Glomerular visceral epithelial cell (primary cell): ENCODE results near the gene PKD2.
"Not testable (repeated sequence)": the region's sequence is repeated elsewhere in the genome, so short reads cannot be mapped to it uniquely, and the experiment has no call there.

ENCODE experiments used
- DNase-seq: peaks from one replicate; pipeline ENCODE4 v3.0.0-alpha.2; 2016; ENCODE audit errors: extremely low spot score

The PKD2 gene

DNA sequence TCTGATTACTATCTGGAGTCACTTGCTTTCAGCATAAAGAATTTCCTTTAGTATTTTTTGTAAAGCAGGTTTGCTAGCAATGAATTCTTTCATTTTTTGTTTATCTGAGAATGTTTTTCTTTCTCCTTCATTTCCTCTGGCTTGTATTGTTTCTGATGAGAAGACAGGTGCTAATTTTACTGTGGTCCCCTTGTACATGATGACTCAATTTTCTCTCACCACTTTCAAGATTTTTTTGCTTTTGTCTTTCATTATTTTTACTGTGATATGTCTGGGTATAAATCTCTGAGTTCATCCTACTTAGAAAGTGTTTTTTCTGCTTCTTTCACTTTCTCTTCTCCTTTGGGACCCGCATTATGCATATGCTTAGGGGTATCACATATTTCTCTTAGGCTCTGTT lies 62.6 kb downstream of the PKD2 start:
- DNase-seq, result no peak

- no peak for DNase-seq
Observed at GRCh38 chr4:88075336-88075735, 67.9 kb downstream of the PKD2 start.

DNA sequence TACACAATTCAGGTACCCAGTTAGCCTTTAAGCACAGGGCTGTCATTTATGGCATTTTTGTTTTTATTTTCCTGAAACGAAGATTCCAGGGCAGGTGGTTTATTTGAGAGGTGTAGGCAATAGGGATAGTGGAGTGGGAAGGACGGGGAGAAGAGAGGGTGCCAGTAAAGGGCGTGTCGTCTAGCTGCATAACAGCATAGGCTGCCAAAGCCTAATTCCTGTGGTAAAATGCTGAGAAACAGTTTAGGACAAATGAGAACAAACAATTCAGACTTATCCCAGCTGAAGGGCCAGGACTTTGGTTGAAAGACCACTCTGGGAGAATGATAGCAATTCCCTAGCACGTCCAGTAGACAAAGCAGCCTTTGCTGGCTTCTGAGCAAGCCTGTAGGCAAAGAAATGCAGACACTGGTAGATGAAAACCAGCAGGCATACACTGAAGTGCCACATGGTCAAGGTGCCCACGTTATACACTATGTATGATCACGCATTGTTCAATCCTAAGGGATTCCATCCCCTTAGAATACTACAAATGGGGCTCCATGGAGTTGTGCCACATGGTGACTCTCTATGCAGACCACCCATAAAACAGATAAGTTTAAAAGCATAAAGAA lies 70.6 kb downstream of the PKD2 start:
- DNase-seq, result no peak

- no peak for DNase-seq
Observed at GRCh38 chr4:88078579-88078978, 71.1 kb downstream of the PKD2 start.

DNA sequence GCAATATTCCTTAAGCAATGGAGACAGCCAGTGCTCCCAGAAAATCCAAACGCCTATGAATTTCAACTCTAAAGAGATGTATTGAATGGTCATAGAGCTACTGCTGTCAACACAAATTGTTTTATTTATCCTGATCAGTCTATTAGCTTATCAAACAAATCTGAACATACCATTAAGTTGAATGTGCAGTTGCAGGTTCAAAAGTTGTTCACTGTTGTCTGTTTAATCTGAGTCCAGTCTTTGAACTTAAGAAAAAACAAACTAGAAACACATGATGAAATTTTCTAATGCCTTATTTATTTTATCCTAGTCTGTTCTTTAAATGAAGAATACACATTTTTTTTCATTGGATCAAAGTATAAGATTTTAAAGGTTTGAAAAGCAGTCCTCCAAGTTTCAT lies 73.2 kb downstream of the PKD2 start:
- DNase-seq, result no peak

DNA sequence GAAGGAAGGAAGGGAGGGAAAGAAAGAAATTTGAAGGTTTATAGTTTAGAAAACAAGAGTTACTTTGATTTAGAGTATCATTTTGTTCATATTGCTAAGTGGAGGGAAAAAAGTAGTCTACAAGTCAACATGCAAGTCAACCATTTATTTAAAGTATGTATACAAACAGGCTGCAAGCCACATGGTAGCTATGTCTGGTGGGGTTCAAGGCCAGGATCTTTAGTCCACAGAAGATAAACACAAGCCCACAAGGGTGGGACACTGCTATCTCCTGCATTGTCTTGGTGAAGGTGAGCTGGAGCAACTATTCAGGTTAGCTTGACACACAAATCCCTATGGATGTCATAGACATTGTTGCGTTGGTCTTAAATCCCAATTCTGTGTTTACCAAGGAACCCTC lies 79.6 kb downstream of the PKD2 start:
- no peak for DNase-seq

- DNase-seq, result no peak
Observed at GRCh38 chr4:88090898-88091297, 83.5 kb downstream of the PKD2 start.

- DNase-seq, result no peak
Observed at GRCh38 chr4:88091378-88091777, 83.9 kb downstream of the PKD2 start.

DNA sequence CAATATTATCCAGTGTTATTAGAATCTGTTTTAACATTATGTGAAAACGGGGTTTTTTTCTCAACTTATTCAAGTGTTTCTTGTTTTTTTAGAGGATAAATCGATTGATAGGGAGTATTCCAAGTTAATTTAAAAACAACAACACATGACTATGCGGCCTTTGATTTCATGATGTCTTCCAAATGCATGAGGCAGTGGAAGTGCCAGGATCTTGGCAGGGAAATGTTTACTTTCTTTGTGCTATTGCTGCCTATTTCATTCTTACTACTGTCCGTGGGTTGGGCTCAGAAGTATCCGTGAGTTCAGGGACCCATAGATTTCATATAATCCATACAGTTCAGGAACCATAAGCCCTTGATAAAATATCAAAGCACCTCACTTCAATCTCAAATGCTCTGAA lies 86.4 kb downstream of the PKD2 start:
- DNase-seq, result no peak

DNA sequence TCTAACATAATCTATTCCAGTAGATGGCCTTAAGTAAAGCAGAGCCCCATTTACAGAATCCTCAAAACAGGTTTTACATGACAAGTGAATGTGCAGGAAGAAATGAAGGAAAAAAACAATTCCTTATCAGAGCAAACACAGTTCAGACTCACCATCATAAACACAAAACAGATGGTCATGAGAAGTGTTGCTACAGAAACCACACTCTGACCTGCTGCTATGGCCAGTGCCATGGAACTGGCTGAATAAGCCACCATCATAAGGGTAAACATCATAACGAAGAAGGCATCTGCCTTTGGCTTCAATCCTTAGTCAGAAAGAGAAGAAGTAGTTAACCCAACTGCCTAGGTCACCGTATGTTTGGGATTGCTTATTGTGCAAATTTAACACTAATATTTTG lies 89.9 kb downstream of the PKD2 start:
- DNase-seq, result no peak

DNA sequence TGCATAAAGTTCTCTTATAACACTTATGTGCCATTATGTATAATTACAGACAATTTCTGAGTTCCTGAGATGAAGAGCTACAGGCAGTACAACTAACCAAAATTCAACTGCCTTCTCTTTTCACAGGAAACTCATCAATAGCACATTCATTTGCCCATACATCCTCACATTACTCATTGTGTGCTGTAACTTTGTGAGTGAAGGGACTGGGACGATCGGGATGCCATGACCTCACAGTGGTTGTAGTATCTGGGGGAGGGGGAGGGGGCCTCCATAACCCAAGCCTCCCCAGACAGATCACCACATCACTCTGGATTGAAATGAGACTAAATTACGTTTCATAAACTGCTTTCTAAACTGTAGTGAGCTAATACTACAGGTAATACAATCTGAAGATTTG lies 90.3 kb downstream of the PKD2 start:
- no peak for DNase-seq

DNA sequence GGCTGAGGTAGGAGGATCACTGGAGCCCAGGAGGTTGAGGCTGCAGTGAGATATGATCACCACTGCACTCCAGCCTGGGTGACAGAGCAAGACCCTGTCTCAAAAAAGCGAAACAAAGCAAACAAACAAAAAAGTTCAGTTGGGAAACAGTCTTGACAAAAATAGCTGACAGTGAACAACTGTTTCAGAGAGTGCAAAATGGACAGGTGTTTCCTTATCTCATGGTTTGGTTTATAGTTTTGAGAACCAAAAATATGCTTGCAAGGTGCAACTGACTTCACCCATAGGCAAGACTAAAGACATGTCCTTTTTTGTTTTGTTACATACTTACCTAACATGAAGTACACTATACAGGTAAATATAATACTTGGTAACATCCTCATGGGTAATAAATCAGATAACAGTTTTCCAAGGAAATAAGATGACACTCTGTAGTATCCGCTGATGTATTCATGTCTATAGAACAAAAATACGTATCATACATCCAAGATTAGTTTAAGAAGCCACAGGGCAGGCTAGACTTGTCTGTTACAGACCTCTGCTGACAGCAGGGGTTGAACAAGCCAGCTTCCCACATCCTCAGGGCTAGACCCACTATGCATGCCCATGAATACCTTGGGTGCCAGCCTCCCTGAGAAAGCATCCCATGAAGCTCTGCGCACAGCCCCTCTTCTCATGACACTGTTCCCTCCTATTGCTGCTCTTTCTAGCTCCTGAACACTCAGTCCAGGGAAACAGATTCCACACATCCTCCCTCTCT lies 91.7 kb downstream of the PKD2 start:
- no peak for DNase-seq

- no peak for DNase-seq
Observed at GRCh38 chr4:88101165-88101564, 93.7 kb downstream of the PKD2 start.

DNA sequence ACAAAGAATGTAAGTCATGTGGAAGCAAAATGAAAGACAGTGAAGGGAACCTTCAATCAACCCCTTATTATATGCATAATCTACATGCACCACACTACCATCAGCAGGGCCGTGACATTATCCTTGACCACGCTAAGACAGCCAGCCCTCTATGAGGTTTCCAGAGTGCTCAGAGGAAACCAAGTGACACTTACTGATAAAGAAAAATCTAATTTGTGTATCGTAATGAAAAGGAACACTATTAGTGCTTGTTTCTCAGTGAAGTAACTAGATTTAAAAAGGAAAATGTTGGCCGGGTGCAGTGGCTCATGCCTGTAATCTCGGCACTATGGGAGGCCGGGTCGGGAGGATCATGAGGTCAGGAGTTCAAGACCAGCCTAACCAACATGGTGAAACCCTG lies 94.6 kb downstream of the PKD2 start:
- no peak for DNase-seq

DNA sequence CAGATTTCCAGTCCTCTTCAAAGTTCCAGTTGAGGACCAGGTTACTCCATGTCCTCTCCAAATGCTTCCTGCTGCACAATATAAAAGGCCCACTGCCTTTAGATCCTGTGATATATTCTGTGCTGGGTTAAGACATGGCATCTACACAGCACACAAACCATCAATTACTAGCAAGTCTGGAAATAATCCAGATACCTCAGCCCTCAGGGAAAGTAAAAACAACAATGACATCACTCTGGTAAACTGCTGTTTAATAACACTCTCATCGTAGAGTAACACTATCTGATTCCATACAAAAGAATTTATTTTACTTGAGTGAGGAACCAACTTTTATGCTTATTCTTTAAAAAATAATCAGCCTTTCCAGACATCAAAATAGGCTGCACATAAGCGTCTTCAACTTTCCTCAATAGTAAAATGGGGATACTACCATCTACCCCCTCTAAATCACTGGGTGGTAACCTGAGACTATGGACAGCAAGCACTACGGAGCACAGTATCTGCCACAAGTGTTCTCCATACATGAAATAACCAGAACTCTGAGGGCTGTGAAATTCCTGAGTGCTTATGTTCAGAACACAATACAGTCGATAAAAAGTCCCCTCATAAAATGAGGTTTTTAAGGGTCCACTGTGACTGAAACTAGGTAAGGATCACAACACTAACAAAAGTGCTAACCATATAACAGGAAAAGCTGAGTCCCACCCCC lies 97.6 kb downstream of the PKD2 start:
- peak; percentile 63 for DNase-seq

DNA sequence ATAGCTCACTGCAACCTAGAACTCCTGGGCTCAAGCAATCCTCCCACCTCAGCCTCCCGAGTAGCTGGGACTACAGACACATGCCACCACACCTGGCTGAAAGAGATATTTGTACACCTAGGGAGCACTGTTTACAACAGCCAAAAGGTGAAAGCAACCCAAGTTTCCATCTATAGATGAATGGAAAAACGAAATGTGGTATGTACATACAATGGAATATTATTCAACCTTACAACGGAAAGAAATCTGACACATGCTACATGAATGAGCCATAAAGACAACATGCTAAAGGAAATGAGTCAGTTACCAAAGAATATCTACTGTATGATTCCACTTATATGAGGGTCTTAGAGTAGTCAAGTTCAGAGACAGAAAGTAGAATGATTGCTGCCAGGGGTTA lies 98.8 kb downstream of the PKD2 start:
- peak; percentile 16 for DNase-seq

- DNase-seq, result peak; percentile 20
Observed at GRCh38 chr4:88107406-88108107, 100.1 kb downstream of the PKD2 start.

GRCh38 chr4:88108108-88108465 lies 100.7 kb downstream of the PKD2 start:
- not testable (repeated sequence) for DNase-seq

GRCh38 chr4:88108747-88109122 lies 101.3 kb downstream of the PKD2 start:
- no peak for DNase-seq

GRCh38 chr4:88109123-88109881 lies 101.9 kb downstream of the PKD2 start:
- no peak for DNase-seq

GRCh38 chr4:88110826-88111225 lies 103.4 kb downstream of the PKD2 start:
- no peak for DNase-seq

- no peak for DNase-seq
Observed at GRCh38 chr4:88112856-88113255, 105.4 kb downstream of the PKD2 start.
